Right lung (tissue), 5 donors: ENCODE data around the gene PDZRN3. TPM values are rescaled to one million over a fixed set of nuclear protein-coding genes. Genes with fewer than 3 reads are reported as not detected.

Source experiments
- DNase-seq, 2 donors: peaks; one replicate each; pipeline ENCODE4 v3.0.0-alpha.2; 2013
- polyA plus RNA-seq, 5 donors: library from polyadenylated mRNA; unstranded; fragments of 120-200 nt; gene quantifications; one replicate each; pipeline versions ENCODE4 v1.2.1 to v1.2.3, GENCODE V29; 2013; ENCODE audit warnings: inconsistent platforms in 1 of 5, low replicate concordance in 1 of 5; ENCODE audit not compliant: insufficient read length in 5 of 5, insufficient read depth in 1 of 5

PDZRN3 gene
- polyA plus RNA-seq, 5 donors: 54.6 to 83.1 (median 70.1) TPM

- DNase-seq: no peak
Observed at GRCh38 chr3:73525591-73525990, 99.2 kb downstream of the PDZRN3 start.

- DNase-seq: no peak
Observed at GRCh38 chr3:73523661-73524060, 101.1 kb downstream of the PDZRN3 start.

- no peak for DNase-seq
Observed at GRCh38 chr3:73521734-73522336, 102.9 kb downstream of the PDZRN3 start.

DNA sequence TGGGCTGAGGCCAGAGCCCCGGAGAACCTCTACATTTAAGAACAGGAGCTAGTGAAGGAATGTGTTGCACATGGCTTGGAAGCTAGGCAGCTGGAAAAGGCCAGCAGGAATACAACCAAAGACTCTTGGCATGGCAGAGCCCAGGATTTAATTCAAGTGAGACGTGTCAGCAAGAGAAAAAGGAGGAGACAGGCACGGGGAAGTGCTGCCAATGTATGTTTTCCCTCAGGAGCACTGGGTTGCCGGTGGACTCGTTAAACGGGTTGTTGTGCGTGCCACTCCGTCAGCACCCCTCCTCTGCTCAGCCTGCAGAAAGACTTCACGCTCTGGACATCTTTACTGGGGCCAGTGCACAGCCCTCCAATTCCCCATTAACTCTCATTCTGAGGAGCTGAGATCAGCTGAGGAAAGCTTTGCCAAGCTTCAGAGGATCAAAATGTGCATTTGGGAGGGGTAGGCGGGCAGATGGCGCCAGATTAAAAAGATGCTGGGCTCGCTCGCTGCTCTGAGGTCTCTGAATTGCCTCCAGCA is 103.7 kb downstream of the PDZRN3 start:
- peak; percentile 67 to 78 for DNase-seq

GRCh38 chr3:73516631-73517030 is 108.1 kb downstream of the PDZRN3 start:
- no peak for DNase-seq

GRCh38 chr3:73513260-73513659 is 111.5 kb downstream of the PDZRN3 start:
- no peak for DNase-seq

- peak in 1 of 2 donors; percentile 60 for DNase-seq
Observed at GRCh38 chr3:73511571-73512525, 112.9 kb downstream of the PDZRN3 start.

DNA sequence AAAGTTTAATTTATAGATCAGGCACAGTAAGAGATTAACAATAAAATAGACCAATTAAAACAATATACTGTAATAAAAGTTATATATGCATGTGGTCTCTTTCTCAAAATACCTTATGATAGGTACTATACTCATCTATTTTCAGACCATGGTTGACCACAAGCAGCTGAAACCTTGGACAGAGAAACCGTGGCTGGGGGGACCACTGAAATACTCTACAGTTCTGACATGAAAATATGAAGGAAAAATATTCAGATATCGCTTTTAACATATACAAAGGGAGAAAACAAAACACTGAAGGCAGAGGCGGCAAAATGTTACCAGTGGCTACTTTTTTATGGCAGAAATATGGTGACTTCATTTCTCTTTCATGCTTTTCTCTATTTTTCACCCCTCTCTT is 114.0 kb downstream of the PDZRN3 start:
- DNase-seq: no peak

- DNase-seq: no peak
Observed at GRCh38 chr3:73510334-73510733, 114.4 kb downstream of the PDZRN3 start.

DNA sequence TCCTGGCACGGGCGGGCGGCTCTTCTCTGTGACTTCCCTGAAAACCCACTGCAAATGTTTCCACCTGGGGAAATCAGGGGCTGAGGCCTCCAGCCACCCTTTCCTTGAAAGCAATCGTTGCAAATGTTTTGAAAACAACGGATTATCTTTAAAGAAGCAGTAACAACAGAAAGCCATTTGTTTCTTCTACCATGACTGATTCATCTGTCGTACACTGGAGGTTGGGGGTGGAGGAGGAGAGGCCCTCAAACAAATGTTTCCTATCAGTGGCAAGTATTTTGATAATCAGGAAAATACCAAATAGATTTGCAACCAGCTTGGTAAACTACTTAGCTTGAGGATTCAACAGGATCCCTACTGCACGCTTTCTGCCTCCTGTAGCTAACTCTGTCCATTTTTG is 114.9 kb downstream of the PDZRN3 start:
- DNase-seq: peak in 1 of 2 donors; percentile 50

- no peak for DNase-seq
Observed at GRCh38 chr3:73509066-73509465, 115.7 kb downstream of the PDZRN3 start.

DNA sequence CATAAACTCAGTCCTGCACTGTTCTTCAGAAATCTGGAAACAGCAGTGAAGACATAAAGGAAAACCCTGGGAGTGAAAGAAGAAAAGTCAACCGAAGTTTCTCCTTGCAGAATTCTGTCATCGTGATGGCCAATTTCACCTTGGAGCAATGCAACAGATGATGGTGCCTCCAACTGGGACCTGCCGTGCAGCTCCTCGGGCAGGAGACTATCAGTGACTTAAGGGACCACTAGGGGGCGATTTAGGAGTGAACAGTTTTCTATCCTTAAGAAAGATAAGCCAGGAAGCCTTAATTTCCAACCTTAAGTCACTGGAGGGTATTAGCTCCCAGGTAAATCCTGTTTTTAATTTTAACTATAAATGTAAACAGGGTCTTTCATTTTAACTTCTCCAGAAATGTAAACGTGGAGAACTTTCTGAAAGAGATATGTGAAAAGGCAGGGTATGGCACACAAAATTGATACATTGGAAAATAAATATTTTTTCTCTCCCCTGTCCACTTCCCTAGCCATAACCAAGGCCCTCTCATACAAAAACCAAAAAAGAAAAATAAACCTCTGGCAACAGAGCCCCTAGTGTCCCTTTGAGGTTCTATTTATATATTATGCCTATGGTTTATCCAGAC is 116.3 kb downstream of the PDZRN3 start:
- DNase-seq: peak in 1 of 2 donors; percentile 56

DNA sequence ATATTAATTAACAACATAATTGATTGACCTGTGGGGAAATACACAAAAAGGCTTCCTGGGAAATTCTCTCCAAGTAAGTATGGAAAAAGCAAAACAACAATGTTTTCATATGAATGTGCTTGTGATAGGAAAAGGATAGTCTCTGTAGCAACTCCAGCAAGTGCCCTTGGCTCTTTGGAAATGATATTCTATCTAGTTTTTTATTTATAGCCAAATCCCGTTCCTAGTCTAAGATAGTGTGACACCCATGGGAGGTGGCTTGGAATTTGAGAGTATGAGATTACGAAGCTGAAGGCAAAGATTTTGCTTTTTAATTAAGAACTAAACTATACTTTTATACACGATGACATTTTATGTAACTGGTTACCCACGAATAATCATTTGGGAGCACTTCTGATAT is 119.9 kb downstream of the PDZRN3 start:
- DNase-seq: no peak

GRCh38 chr3:73504239-73504638 is 120.5 kb downstream of the PDZRN3 start:
- no peak for DNase-seq

DNA sequence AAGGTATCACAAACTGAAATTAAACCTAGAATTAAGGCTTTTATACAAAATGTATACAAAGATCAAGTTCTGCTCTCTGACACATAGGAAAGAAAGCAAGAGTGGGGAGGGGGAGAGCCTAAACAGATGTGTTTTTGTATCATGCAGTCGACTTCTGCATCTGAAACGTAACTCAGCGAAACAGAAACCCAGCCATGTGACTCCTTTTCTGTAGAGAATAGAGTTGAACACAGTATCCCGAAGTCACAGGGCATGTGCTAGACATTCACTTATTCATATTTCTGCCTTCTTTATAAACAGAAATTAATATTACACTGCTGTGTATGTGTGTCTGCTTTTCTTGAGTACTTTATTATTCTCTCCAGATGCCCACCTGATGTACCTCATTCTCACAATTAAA is 121.0 kb downstream of the PDZRN3 start:
- DNase-seq: no peak

GRCh38 chr3:73502609-73503583 is 121.8 kb downstream of the PDZRN3 start:
- DNase-seq: peak; percentile 56 to 69

DNA sequence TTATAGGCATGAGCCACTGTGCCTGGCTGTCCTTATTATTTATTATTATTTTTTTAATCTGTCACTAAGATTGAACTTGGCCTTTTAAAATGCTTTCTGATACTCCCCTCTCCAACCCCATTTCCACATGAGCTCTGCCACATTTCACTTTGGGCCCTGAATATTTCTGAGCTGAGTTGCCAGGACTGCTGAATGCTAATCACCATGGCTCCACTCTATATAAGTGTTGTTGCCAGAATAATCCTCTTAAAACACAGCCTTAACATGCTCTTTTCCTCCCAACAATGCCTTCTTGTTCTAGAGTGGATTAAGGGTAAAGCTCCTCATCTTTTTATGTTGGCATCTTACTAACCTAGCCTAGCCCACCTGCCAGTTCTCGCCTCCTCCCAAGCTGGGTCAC is 124.4 kb downstream of the PDZRN3 start:
- DNase-seq: no peak

- DNase-seq: no peak
Observed at GRCh38 chr3:73499787-73500186, 125.0 kb downstream of the PDZRN3 start.

GRCh38 chr3:73498764-73499622 is 125.7 kb downstream of the PDZRN3 start:
- DNase-seq: no peak
